Measurements from ENCODE around the gene LRG1. TPM values are rescaled to one million over a fixed set of nuclear protein-coding genes. Genes with fewer than 3 reads are reported as not detected.

LRG1 gene
- polyA plus RNA-seq, 1 of the 3 experiments (the other 2 are of a cell fraction): 0.12 TPM

DNA sequence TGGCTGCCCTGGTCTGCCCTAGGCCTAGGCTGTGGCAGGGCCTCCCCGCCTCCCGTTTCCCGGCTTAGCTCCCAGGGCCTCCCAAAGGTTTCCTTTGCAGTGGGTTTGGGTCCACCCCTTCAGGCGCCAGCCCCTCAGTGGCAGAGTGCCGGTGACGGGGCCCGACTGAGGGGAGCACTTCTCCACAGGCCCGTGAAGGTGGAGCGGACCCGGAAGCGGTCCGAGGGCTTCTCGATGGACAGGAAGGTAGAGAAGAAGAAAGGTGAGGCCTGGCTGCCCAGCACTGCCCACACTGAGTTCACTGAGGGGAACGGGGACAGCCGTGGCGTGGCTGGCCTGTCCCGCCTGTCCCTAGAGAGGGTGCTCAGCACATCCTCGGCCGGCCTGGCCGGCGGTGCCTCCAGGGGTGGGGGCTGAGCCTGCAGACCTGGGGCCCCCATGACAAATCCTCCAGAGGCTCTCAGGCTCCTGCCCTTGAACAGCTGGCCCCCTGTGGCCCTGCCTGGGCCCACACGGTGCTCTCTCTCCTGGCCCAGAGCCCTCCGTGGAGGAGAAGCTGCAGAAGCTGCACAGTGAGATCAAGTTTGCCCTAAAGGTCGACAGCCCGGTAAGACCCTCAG, 42.0 kb downstream of the LRG1 start:
- no peaks in the 10 kb centered on the region for H4K20me1 ChIP-seq (ENCODE audit: insufficient read depth)
- CTCF ChIA-PET: interaction anchor here (0.6 to 2.7 kb wide), 4 partner anchors 26 to 529 kb away, joined by 3 to 11 read pairs (median 4); no protein-coding TSS in a partner anchor
- POLR2A ChIA-PET: no interaction called here
- no peak overlapping the region for H3K4me3 ChIP-seq (ENCODE audit: low read depth in 2 of 2, low read length in 1 of 2)
- peaks cover 3% of the 10 kb centered on the region for H3F3A ChIP-seq (replicated peaks; ENCODE audit: insufficient read depth)
- H3K9ac ChIP-seq: no peak overlapping the region
- H3K4me1 ChIP-seq (ENCODE audit: control insufficient read depth in 1 of 2, insufficient read depth in 2 of 2, low read depth in 1 of 2, low read length in 1 of 2): no peaks in the 10 kb centered on the region
- no peaks in the 10 kb centered on the region for H3K9me3 ChIP-seq
- H3K27ac ChIP-seq (ENCODE audit: low read depth in 2 of 2, low read length in 1 of 2): no peak overlapping the region
- H3K4me2 ChIP-seq: no peak overlapping the region
- no peak overlapping the region for H2AFZ ChIP-seq (ENCODE audit: low read depth)
- H3K9me2 ChIP-seq: no peaks in the 10 kb centered on the region
- H3K79me2 ChIP-seq (ENCODE audit: insufficient read depth): no peaks in the 10 kb centered on the region
- peaks cover 4 to 57% of the 10 kb centered on the region in 2 experiments for H3K36me3 ChIP-seq (replicated peaks in 1 of 2; ENCODE audit: control insufficient read depth in 1 of 2, insufficient read depth in 2 of 2, low read length in 1 of 2)
- no peak for DNase-seq
- H3K27me3 ChIP-seq (ENCODE audit: insufficient read depth): no peaks in the 10 kb centered on the region
- WGBS (ENCODE audit: low lambda C conversion rate): 99% methylated on average over 10 of the region's 25 CpGs
- TF ChIP-seq FOSL2 (IDR thresholded peaks at IDR 0.05; ENCODE audit: borderline replicate concordance, low read depth) (no peak), MEF2A (IDR thresholded peaks at IDR 0.05; ENCODE audit: borderline replicate concordance, low read depth) (no peak), FOXM1 (IDR thresholded peaks at IDR 0.05; ENCODE audit: low read depth) (no peak), MXI1 (IDR thresholded peaks at IDR 0.05; ENCODE audit: low read depth, low read length) (no peak), NFIC (IDR thresholded peaks at IDR 0.05; ENCODE audit: borderline replicate concordance) (no peak), TAF1 (IDR thresholded peaks at IDR 0.05; ENCODE audit: borderline replicate concordance, low read depth, low read length) (no peak), ELF1 (IDR thresholded peaks at IDR 0.05) (no peak), FOXJ3 (CRISPR knock-in tag; IDR thresholded peaks at IDR 0.05) (no peak), RFX5 (IDR thresholded peaks at IDR 0.05; ENCODE audit: low read length) (no peak), POLR2AphosphoS5 (IDR thresholded peaks at IDR 0.05; ENCODE audit: low read depth, low read length) (no peak), USF2 (IDR thresholded peaks at IDR 0.05; ENCODE audit: borderline replicate concordance, low read depth, low read length) (no peak), SMC3 (IDR thresholded peaks at IDR 0.05; ENCODE audit: low read depth, low read length) (no peak), GABPA (IDR thresholded peaks at IDR 0.05; ENCODE audit: low read depth) (no peak), RCOR1 (IDR thresholded peaks at IDR 0.05; ENCODE audit: low read length) (no peak), TEAD4 (IDR thresholded peaks at IDR 0.05; ENCODE audit: borderline replicate concordance, insufficient read depth) (no peak)
- TF ChIP-seq, protein P1, sequence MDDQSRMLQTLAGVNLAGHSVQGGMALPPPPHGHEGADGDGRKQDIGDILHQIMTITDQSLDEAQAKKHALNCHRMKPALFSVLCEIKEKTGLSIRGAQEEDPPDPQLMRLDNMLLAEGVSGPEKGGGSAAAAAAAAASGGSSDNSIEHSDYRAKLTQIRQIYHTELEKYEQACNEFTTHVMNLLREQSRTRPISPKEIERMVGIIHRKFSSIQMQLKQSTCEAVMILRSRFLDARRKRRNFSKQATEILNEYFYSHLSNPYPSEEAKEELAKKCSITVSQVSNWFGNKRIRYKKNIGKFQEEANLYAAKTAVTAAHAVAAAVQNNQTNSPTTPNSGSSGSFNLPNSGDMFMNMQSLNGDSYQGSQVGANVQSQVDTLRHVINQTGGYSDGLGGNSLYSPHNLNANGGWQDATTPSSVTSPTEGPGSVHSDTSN (IDR thresholded peaks at IDR 0.05): no peak
- TF ChIP-seq, protein P2, sequence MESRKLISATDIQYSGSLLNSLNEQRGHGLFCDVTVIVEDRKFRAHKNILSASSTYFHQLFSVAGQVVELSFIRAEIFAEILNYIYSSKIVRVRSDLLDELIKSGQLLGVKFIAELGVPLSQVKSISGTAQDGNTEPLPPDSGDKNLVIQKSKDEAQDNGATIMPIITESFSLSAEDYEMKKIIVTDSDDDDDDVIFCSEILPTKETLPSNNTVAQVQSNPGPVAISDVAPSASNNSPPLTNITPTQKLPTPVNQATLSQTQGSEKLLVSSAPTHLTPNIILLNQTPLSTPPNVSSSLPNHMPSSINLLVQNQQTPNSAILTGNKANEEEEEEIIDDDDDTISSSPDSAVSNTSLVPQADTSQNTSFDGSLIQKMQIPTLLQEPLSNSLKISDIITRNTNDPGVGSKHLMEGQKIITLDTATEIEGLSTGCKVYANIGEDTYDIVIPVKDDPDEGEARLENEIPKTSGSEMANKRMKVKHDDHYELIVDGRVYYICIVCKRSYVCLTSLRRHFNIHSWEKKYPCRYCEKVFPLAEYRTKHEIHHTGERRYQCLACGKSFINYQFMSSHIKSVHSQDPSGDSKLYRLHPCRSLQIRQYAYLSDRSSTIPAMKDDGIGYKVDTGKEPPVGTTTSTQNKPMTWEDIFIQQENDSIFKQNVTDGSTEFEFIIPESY (IDR thresholded peaks at IDR 0.05; ENCODE audit: borderline replicate concordance, low read depth): no peak
- TF ChIP-seq, protein P3, sequence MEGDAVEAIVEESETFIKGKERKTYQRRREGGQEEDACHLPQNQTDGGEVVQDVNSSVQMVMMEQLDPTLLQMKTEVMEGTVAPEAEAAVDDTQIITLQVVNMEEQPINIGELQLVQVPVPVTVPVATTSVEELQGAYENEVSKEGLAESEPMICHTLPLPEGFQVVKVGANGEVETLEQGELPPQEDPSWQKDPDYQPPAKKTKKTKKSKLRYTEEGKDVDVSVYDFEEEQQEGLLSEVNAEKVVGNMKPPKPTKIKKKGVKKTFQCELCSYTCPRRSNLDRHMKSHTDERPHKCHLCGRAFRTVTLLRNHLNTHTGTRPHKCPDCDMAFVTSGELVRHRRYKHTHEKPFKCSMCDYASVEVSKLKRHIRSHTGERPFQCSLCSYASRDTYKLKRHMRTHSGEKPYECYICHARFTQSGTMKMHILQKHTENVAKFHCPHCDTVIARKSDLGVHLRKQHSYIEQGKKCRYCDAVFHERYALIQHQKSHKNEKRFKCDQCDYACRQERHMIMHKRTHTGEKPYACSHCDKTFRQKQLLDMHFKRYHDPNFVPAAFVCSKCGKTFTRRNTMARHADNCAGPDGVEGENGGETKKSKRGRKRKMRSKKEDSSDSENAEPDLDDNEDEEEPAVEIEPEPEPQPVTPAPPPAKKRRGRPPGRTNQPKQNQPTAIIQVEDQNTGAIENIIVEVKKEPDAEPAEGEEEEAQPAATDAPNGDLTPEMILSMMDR (IDR thresholded peaks at IDR 0.05): no peak
- TF ChIP-seq, protein P4, sequence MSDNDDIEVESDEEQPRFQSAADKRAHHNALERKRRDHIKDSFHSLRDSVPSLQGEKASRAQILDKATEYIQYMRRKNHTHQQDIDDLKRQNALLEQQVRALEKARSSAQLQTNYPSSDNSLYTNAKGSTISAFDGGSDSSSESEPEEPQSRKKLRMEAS (IDR thresholded peaks at IDR 0.05; ENCODE audit: low read depth): no peak

Data from SK-N-SH (cell line).